AG09319 (cell line): ENCODE measurements around the gene PEX14.

ENCODE experiments used
- DNase-seq: peaks from one replicate; pipeline ENCODE4 v3.0.0-alpha.2; 2010; ENCODE audit warnings: low read depth; ENCODE audit errors: extremely low read depth
- TF ChIP-seq, protein P1 (sequence below): IDR thresholded peaks from 2 replicates; pipeline ENCODE4 v1.5.1; 2011; ENCODE audit warnings: low read depth, mild to moderate bottlenecking, inconsistent platforms, low read length, moderate library complexity

Gene PEX14

DNA sequence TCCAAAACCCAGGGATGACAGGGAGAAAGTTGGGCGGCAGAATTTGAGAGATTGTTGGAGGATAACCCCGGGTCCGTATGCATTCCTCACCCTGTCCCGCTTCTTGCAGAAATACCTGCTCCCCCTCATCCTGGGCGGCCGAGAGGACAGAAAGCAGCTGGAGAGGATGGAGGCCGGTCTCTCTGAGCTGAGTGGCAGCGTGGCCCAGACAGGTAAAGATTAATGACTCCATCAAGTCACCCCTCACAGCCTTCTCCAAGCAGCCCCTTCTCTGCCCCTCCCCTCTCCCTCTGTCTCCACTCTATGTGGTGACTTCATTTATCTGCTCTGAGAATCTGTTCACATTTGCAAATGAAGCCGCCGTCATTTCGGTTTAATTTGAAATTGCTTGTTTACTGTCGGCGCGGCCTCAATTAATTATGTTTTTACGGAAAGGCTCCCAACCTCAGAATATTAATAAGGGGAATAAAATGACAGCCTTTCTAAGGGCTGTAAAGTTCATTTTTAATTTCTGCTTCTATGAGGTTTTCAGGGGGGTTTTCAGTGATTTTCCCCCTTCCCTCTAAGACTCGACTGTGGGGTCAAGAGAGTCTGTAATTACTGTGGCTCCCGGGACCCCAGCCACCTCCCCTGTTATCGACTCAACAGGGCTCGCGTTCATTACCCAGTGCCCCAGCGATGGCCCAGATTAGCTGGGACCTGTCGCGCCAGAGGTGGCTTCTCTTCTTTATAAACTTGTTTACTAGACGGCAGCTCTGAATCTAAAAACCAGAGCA lies 148.3 kb downstream of the PEX14 start:
- DNase-seq, result no peak
- TF ChIP-seq, protein P1, sequence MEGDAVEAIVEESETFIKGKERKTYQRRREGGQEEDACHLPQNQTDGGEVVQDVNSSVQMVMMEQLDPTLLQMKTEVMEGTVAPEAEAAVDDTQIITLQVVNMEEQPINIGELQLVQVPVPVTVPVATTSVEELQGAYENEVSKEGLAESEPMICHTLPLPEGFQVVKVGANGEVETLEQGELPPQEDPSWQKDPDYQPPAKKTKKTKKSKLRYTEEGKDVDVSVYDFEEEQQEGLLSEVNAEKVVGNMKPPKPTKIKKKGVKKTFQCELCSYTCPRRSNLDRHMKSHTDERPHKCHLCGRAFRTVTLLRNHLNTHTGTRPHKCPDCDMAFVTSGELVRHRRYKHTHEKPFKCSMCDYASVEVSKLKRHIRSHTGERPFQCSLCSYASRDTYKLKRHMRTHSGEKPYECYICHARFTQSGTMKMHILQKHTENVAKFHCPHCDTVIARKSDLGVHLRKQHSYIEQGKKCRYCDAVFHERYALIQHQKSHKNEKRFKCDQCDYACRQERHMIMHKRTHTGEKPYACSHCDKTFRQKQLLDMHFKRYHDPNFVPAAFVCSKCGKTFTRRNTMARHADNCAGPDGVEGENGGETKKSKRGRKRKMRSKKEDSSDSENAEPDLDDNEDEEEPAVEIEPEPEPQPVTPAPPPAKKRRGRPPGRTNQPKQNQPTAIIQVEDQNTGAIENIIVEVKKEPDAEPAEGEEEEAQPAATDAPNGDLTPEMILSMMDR, result no peak

DNA sequence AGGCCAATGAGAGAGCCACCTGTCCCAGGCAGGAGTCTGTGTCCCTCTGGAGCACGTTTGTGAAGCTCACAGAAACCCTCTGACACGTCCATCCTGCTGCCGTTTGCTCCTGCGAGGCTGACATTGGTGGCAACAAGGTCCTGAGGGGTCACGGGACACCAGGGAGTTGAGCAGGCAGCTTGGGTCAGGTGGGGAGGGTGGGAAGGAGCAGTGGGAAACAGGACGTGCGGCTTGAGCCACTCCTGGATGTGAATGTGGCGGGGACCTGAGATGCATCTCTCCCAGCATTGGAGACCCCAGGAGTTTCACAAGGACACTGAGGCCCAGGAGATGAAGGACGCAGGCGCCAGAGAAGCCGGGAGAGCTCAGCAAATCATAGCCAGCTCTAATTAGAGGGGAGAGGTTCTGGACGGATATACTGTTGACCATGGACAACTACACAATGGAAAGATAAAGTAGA lies 149.0 kb downstream of the PEX14 start:
- TF ChIP-seq, protein P1, result no peak
- DNase-seq, result no peak

DNA sequence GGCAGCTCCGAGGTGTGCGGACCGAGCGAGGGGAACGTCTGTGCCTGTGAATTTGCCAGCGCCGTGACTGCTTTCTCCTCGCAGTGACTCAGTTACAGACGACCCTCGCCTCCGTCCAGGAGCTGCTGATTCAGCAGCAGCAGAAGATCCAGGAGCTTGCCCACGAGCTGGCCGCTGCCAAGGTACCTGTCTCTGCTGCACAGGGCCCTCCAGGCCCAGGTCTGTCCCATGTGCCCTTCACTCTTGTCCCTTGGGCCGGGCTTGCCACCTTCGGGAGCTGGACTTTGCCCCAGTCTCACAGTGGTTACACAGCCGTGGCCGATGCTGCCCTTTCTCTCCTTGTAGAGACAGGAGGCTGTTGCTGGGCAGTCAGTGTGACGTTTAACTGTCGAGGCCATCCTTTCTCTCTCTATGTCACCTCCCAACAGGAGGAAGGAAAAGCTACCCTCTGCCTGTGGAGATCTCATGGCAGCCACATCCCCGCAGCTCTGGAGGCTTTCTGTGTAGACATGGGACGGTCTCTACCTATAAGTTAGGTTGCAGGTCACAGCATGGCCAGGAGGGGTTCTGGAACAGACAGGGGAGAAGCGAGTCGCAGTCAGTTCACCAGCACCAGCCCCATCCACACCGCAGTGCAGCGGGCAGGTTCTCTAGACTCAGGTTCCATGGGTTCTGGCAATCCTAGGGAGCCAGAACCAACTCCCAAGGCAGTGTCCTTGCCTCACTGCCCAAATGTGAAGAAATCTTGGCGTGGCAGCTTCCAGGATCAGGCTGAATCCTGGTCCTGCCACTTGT lies 149.7 kb downstream of the PEX14 start:
- DNase-seq, result no peak
- TF ChIP-seq, protein P1, result no peak

DNA sequence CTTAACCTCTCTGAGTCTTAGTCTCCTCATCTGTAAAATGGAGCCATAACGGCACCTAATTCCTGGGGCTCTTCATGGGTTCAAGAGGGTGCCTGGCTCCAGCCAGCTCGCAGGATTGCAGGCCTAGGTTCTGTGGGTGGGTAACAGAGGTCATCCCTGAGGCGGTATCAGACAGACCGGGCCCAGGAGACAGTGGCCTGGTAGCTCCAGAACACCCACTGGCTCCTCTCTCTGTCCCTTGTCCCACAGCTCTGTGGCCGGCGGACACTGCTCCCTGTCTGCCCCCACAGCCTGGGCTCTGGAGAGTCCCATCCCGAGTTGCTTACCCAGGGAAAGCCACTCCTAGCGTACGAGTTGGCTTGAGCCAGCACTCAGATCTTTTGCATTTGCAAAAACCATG lies 150.3 kb downstream of the PEX14 start:
- TF ChIP-seq, protein P1, result no peak
- no peak for DNase-seq

DNA sequence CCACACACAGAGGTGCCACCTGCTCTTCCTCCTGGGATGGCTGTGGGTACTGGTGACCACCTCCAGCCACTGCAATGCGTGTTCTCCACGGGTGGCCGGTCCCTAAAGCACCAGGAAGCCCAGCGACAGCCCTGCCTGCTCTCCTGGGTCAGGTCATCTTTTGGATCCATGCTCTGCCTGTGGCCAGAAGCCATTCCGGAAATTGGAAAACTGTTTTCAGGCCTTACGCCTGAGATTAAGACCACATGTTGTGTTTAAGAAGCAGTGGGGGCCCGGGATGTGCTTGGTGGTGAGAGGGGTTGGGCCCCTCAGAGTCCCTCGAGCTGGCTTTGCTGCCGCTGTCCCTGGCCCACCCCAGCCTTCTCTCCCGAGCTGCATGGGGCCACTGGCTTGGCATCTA lies 150.8 kb downstream of the PEX14 start:
- DNase-seq, result no peak
- TF ChIP-seq, protein P1, result no peak

DNA sequence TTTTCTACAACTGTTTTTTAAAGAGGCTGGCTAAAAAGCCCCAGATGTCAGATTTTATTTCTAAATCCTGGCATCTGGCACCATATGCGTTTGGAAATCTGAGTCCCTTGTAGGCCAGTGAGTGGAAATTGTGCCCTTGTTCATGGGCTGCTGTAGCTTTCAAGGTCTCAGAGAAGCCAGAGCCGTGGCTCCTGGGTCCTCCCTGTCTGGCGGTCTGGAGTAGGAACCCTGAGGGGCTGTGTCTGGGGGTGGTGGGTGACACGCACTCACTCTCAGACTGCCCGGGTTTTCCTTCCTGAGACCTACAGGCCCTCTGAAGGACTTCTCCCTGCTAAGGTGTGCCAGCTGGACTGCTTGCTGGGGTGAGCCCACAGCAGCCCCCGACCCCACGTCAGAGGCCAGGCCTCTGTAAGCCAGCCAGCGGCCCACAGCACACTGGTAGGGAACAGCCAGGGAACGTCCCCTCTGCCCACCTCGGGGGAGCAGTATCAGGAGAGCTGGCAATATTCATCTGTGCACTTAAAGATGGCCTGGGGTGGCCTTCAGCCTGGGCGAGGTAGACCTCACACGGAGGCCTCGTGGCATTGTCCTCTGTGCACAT lies 151.5 kb downstream of the PEX14 start:
- no peak for DNase-seq
- TF ChIP-seq, protein P1, result no peak

DNA sequence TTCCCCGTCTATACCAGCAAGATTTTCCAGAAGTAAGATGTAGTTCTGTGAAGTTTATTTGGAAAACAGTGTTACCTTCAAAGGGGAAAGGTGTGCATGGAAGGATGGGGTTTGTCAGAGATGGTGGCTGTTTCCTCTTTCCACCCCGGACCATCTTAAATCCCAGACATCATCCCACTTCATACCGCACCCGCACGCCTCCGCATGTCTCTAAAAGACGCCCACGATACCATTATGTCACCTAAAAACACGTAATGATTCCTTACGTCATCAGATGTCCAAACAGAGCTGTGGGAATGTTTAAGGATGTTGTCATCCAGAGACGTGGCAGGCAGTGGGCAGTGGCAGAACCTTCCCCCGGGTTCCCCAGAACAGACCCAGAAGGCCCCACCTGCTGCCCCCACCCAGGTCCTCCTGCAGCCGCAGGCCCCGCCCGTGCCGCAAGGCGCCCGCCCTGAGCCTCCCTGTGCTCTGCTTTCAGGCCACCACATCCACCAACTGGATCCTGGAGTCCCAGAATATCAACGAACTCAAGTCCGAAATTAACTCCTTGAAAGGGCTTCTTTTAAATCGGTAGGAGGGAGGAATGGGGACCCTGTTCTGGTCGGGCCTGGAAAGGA lies 152.2 kb downstream of the PEX14 start:
- TF ChIP-seq, protein P1, result no peak
- no peak for DNase-seq
